ENCODE data around the gene HSPA9.

DNA sequence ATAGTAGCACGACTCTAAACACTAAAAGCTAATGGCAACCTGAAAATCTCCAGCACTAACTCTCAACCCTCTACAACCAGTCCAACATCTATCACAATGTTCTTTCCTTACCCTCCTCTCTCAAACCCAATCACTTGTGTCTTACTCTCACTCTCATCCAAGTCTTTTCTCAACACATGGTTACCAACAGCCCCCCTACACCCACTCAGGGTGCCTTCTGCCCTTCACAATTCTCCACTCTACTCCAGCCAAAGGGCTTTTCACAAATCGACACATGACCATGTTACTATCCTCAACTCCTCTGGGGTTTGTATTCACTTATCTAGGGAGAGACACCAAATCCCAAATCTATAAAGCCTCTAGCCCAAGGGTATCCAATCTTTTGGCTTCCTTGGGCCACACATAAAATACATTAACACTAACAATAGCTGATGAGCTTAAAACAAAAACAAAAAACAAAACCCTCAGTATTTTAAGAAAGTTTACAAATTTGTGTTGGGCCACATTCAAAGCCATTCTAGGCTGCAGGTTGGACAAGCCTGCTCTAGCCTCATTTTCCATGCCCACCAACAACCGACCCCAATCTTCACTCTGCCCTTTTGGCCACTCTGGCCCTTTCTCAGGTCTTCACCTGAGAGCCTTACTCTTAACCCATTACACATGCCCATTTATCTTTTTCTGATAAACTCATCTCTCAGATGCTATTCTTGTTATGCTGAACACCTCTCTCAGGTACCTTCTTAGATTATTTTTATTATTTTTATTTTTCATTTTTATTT lies 11.7 kb downstream of the HSPA9 start:
- TF ChIP-seq EZH2 (IDR thresholded peaks at IDR 0.05) (no peak), POLR2AphosphoS5 (IDR thresholded peaks at IDR 0.05; ENCODE audit: borderline replicate concordance, low read depth, low read length) (no peak)

Measured in SK-N-MC (cell line).